H1 (cell line): ENCODE measurements around the gene RFFL. TPM values are rescaled to one million over a fixed set of nuclear protein-coding genes. Genes with fewer than 3 reads are reported as not detected.

Experiments used
- CTCF ChIA-PET: fragments of 300-600 bp; sonication (Branson Sonifier 250); formaldehyde crosslinking; loops from one replicate; lab custom pipeline; 2021; ENCODE audit not compliant: partially characterized antibody; lab: Charles Lee
- POLR2A ChIA-PET: fragments of 300-600 bp; sonication (Branson Sonifier 250); formaldehyde crosslinking; loops from one replicate; lab custom pipeline; 2021; ENCODE audit warnings: inconsistent platforms; ENCODE audit not compliant: partially characterized antibody; lab: Charles Lee
- DNase-seq, 2 experiments: peaks; one replicate each; pipeline versions ENCODE4 v3.0.0 to v3.0.0-alpha.2; 2010 to 2022; ENCODE audit warnings: low spot score in 2 of 2, low read depth in 1 of 2, mixed read lengths in 1 of 2
- FAIRE-seq: peaks from 2 replicates; lab custom pipeline; 2011; peaks lifted over from hg19 to GRCh38; lab: Jason Lieb, UNC
- H2AFZ ChIP-seq: 2 replicates; pipeline ENCODE4 v1.8.1; 2012; ENCODE audit warnings: low read length, inconsistent platforms
- H2AK5ac ChIP-seq: 2 replicates; pipeline ENCODE4 v1.6.1; 2013; ENCODE audit warnings: low read depth, low read length
- H2BK120ac ChIP-seq: replicated peaks from 2 replicates; pipeline ENCODE3; 2013; ENCODE audit warnings: low read depth, low read length, inconsistent platforms
- H2BK12ac ChIP-seq: 2 replicates; pipeline ENCODE4 v1.6.1; 2013; ENCODE audit warnings: low read depth, low read length
- H2BK15ac ChIP-seq: 2 replicates; pipeline ENCODE4 v1.6.1; 2013; ENCODE audit warnings: low read length
- H2BK20ac ChIP-seq: 2 replicates; pipeline ENCODE4 v1.6.1; 2013; ENCODE audit warnings: low read length
- H2BK5ac ChIP-seq: 2 replicates; pipeline ENCODE4 v1.6.1; 2013; ENCODE audit warnings: low read depth, low read length
- H3K14ac ChIP-seq: 2 replicates; pipeline ENCODE4 v1.6.1; 2013; ENCODE audit warnings: inconsistent platforms; ENCODE audit not compliant: insufficient read length
- H3K18ac ChIP-seq: 2 replicates; pipeline ENCODE4 v1.6.1; 2013; ENCODE audit warnings: low read length; ENCODE audit errors: extremely low read depth
- H3K23ac ChIP-seq: 2 replicates; pipeline ENCODE4 v1.6.1; 2013; ENCODE audit warnings: inconsistent platforms; ENCODE audit not compliant: insufficient read length
- H3K23me2 ChIP-seq: 2 replicates; pipeline ENCODE4 v1.6.1; 2013; ENCODE audit warnings: low read depth, low read length
- H3K27ac ChIP-seq: 2 replicates; pipeline ENCODE4 v1.6.1; 2011; ENCODE audit warnings: low read depth, low read length, inconsistent platforms
- H3K27me3 ChIP-seq, 4 experiments: replicated peaks in 1 of 4; 1 replicate in 1 of 4; 2 replicates in 3 of 4; pipeline versions ENCODE4 v1.6.1 to v1.8.1; 2011 to 2013; ENCODE audit warnings: low read length in 3 of 4, mild to moderate bottlenecking in 3 of 4, inconsistent platforms in 2 of 4, mixed read lengths in 2 of 4, moderate library complexity in 1 of 4; ENCODE audit not compliant: control insufficient read depth in 3 of 4, insufficient read depth in 3 of 4; ENCODE audit errors: extremely low read depth in 1 of 4
- H3K36me3 ChIP-seq, 4 experiments: 2 replicates each; pipeline versions ENCODE4 v1.6.1 to v1.8.1; 2011 to 2013; ENCODE audit warnings: mild to moderate bottlenecking in 4 of 4, low read length in 3 of 4, moderate library complexity in 2 of 4, control low read depth in 1 of 4, inconsistent platforms in 1 of 4; ENCODE audit not compliant: insufficient read depth in 4 of 4, control insufficient read depth in 2 of 4
- H3K4ac ChIP-seq: replicated peaks from 2 replicates; pipeline ENCODE3; 2013; ENCODE audit warnings: low read length, low read depth, mixed read lengths, inconsistent platforms; ENCODE audit not compliant: insufficient read length
- H3K4me1 ChIP-seq, 4 experiments: replicated peaks in 1 of 4; 1 replicate in 1 of 4; 2 replicates in 3 of 4; pipeline versions ENCODE4 v1.6.1 to v1.8.1; 2011 to 2013; ENCODE audit warnings: low read length in 3 of 4, inconsistent platforms in 2 of 4, mixed read lengths in 1 of 4; ENCODE audit not compliant: insufficient read depth in 4 of 4, control insufficient read depth in 3 of 4
- H3K4me2 ChIP-seq, 2 experiments: 2 replicates each; pipeline versions ENCODE4 v1.6.1 to v1.8.1; 2011 to 2013; ENCODE audit warnings: low read depth in 2 of 2, low read length in 2 of 2, control low read depth in 1 of 2, inconsistent platforms in 1 of 2, mild to moderate bottlenecking in 1 of 2; ENCODE audit not compliant: insufficient read depth in 1 of 2
- H3K4me3 ChIP-seq, 4 experiments: fragments of 200-600, 300-600 bp in 1 of 4; sonication (generic), shearing (Covaris generic), sonication (Bioruptor Twin) in 1 of 4; 2 replicates each; pipeline versions ENCODE4 v1.5.1 to v1.8.1; 2011 to 2016; ENCODE audit warnings: low read length in 4 of 4, low read depth in 3 of 4, control low read depth in 2 of 4, inconsistent platforms in 2 of 4, mild to moderate bottlenecking in 2 of 4, mixed read lengths in 1 of 4, moderate library complexity in 1 of 4; ENCODE audit not compliant: insufficient read depth in 2 of 4; ENCODE audit errors: extremely low read depth in 1 of 4
- H3K56ac ChIP-seq: replicated peaks from 2 replicates; pipeline ENCODE3; 2013; ENCODE audit warnings: low read depth, mild to moderate bottlenecking, mixed read lengths, low read length, inconsistent platforms; ENCODE audit not compliant: insufficient read length
- H3K79me1 ChIP-seq: 2 replicates; pipeline ENCODE4 v1.6.1; 2013; ENCODE audit warnings: low read depth, low read length, control low read depth
- H3K79me2 ChIP-seq, 2 experiments: 2 replicates each; pipeline versions ENCODE4 v1.6.1 to v1.8.1; 2012 to 2013; ENCODE audit warnings: low read length in 2 of 2, mild to moderate bottlenecking in 2 of 2, inconsistent platforms in 1 of 2; ENCODE audit not compliant: insufficient read depth in 2 of 2, control insufficient read depth in 1 of 2
- H3K9ac ChIP-seq, 4 experiments: replicated peaks in 1 of 4; 1 replicate in 1 of 4; 2 replicates in 3 of 4; pipeline versions ENCODE4 v1.6.1 to v1.8.1; 2011 to 2013; ENCODE audit warnings: low read depth in 3 of 4, low read length in 3 of 4, control low read depth in 2 of 4, mild to moderate bottlenecking in 2 of 4, moderate library complexity in 2 of 4, inconsistent platforms in 1 of 4; ENCODE audit errors: extremely low read depth in 1 of 4
- H3K9me3 ChIP-seq, 2 experiments: 2 replicates each; pipeline versions ENCODE4 v1.6.1 to v1.8.1; 2012 to 2013; ENCODE audit warnings: mild to moderate bottlenecking in 2 of 2, moderate library complexity in 2 of 2, control low read depth in 1 of 2, inconsistent platforms in 1 of 2, low read depth in 1 of 2, low read length in 1 of 2, mixed read lengths in 1 of 2; ENCODE audit not compliant: insufficient read depth in 2 of 2
- H4K20me1 ChIP-seq, 2 experiments: replicated peaks in 1 of 2; 2 replicates each; pipeline versions ENCODE3 to v1.8.1; 2011 to 2013; ENCODE audit warnings: inconsistent platforms in 2 of 2, low read length in 2 of 2, mild to moderate bottlenecking in 1 of 2; ENCODE audit not compliant: insufficient read depth in 2 of 2, control insufficient read depth in 1 of 2
- H4K5ac ChIP-seq: 2 replicates; pipeline ENCODE4 v1.6.1; 2013; ENCODE audit warnings: low read length, low read depth, mixed read lengths, inconsistent platforms; ENCODE audit not compliant: insufficient read length
- H4K8ac ChIP-seq: 2 replicates; pipeline ENCODE4 v1.8.0; 2013; ENCODE audit warnings: mild to moderate bottlenecking, moderate library complexity, low read length, inconsistent platforms; ENCODE audit not compliant: insufficient read depth; ENCODE audit errors: extremely low read depth
- H4K91ac ChIP-seq: replicated peaks from 2 replicates; pipeline ENCODE3; 2013; ENCODE audit warnings: low read length, mixed read lengths, inconsistent platforms; ENCODE audit not compliant: insufficient read length
- CHD2 ChIP-seq: IDR thresholded peaks from 2 replicates; pipeline ENCODE4 v1.6.1; 2012; ENCODE audit warnings: low read length, improper control_type of control experiment
- CTBP2 ChIP-seq: IDR thresholded peaks from 2 replicates; pipeline ENCODE4 v1.7.0; 2011; ENCODE audit warnings: borderline replicate concordance, mild to moderate bottlenecking, moderate library complexity, mixed read lengths, low read length; ENCODE audit not compliant: insufficient read depth, insufficient read length
- EZH2 ChIP-seq: fragments of 200-600 bp; sonication (generic); IDR thresholded peaks from 2 replicates; pipeline ENCODE4 v1.7.1; 2012; ENCODE audit warnings: low read depth, mild to moderate bottlenecking, moderate library complexity, low read length, inconsistent platforms; ENCODE audit not compliant: severe bottlenecking
- FOSL1 ChIP-seq: IDR thresholded peaks from 2 replicates; pipeline ENCODE4 v1.6.1; 2011; ENCODE audit warnings: mild to moderate bottlenecking, low read depth, low read length, moderate library complexity; ENCODE audit not compliant: insufficient read depth
- HDAC6 ChIP-seq: IDR thresholded peaks from one replicate; pipeline ENCODE4 v1.7.1; 2012; ENCODE audit warnings: low read depth, mild to moderate bottlenecking, inconsistent platforms, low read length, moderate library complexity
- JUND ChIP-seq: IDR thresholded peaks from 2 replicates; pipeline ENCODE4 v1.6.1; 2011; ENCODE audit warnings: mild to moderate bottlenecking, improper control_type of control experiment, low read length
- MAFK ChIP-seq: IDR thresholded peaks from 2 replicates; pipeline ENCODE4 v1.6.1; 2012; ENCODE audit warnings: low read depth, mild to moderate bottlenecking, improper control_type of control experiment, low read length
- PHF8 ChIP-seq: fragments of 200-600 bp; sonication (generic); conservative IDR thresholded peaks from 2 replicates; pipeline ENCODE4 v1.7.1; 2012; ENCODE audit warnings: low read depth, mild to moderate bottlenecking, inconsistent platforms, low read length, moderate library complexity
- POLR2A ChIP-seq, 2 experiments: IDR thresholded peaks; 1 replicate in 1 of 2; 2 replicates in 1 of 2; pipeline ENCODE4 v1.6.1; 2011; ENCODE audit warnings: low read depth in 2 of 2, low read length in 2 of 2, mild to moderate bottlenecking in 2 of 2; ENCODE audit errors: control extremely low read depth in 1 of 2
- SIN3A ChIP-seq, 2 experiments: IDR thresholded peaks in 1 of 2; conservative IDR thresholded peaks in 1 of 2; 2 replicates each; pipeline ENCODE4 v1.6.1; 2011 to 2012; ENCODE audit warnings: low read length in 2 of 2, improper control_type of control experiment in 1 of 2, low read depth in 1 of 2, mild to moderate bottlenecking in 1 of 2
- SIX5 ChIP-seq: IDR thresholded peaks from 2 replicates; pipeline ENCODE4 v1.6.1; 2011; ENCODE audit warnings: mild to moderate bottlenecking, low read depth, low read length
- SP2 ChIP-seq: IDR thresholded peaks from 2 replicates; pipeline ENCODE4 v1.6.1; 2012; ENCODE audit warnings: mild to moderate bottlenecking, low read length, inconsistent platforms
- SUZ12 ChIP-seq: fragments of 200-600 bp; sonication (generic); IDR thresholded peaks from 2 replicates; pipeline ENCODE4 v1.6.1; 2012; ENCODE audit warnings: mild to moderate bottlenecking, inconsistent platforms, low read length, moderate library complexity, mixed read lengths
- WGBS, 2 experiments: shearing (Covaris generic) in 1 of 2; methylation state at CpG; one replicate each; pipeline versions ENCODE4 v1.1.6 to v1.1.7; 2013 to 2015; ENCODE audit warnings: low lambda C conversion rate in 2 of 2, mixed read lengths in 2 of 2, inconsistent platforms in 1 of 2, low coverage in 1 of 2, missing lambda C conversion rate in 1 of 2; ENCODE audit not compliant: insufficient replicate concordance in 2 of 2, insufficient coverage in 1 of 2, insufficient read length in 1 of 2; ENCODE audit errors: extremely low coverage in 1 of 2, missing lambda C conversion rate in 1 of 2; 5-methylcytosine and 5-hydroxymethylcytosine counted together
- polyA plus RNA-seq, 7 experiments: library from polyadenylated mRNA; depleted of rRNA in 3 of 7; stranded (reverse) in 5 of 7; unstranded in 2 of 7; fragments of >200 nt in 5 of 7; fragments of 200-250 nt in 2 of 7; gene quantifications; 1 replicate in 5 of 7; 2 replicates in 1 of 7; 4 replicates in 1 of 7; pipeline versions ENCODE4 v1.2.1 to v1.2.3, GENCODE V29; 2011 to 2013; ENCODE audit warnings: missing spikeins in 2 of 7, mixed read lengths in 2 of 7
- total RNA-seq: library from RNA; stranded (reverse); fragmentation: NEBNext Ultra II Directional; extraction: Animal tissue kit (Norgen Biotek cat#: 25700); gene quantifications from 2 replicates; pipeline ENCODE4 v1.2.1, GENCODE V29; 2021

Gene RFFL
- total and polyA plus RNA-seq, 2 of the 8 experiments (the other 6 are each of a cell fraction or from before 2014, with no cell fraction given) = 14.0 to 24.5 TPM

GRCh38 chr17:35023538-35023937, 40.0 kb downstream of the RFFL start:
- Histone ChIP-seq H2BK120ac (no peak overlapping the region), H2AFZ (no peak overlapping the region), H4K5ac (no peak overlapping the region), H3K14ac (no peak overlapping the region), H4K8ac (no peak overlapping the region), H3K4me2 (no peak overlapping the region), H3K18ac (no peak overlapping the region), H3K27ac (no peak overlapping the region), H3K79me2 (no peaks in the 10 kb centered on the region), H3K4ac (no peak overlapping the region), H4K20me1 (peaks cover 0 to 1% of the 10 kb centered on the region in 2 experiments), H2BK12ac (no peak overlapping the region), H4K91ac (no peak overlapping the region), H3K4me3 (no peak overlapping the region), H2BK15ac (no peak overlapping the region), H3K9ac (no peak overlapping the region), H3K23ac (no peak overlapping the region), H3K27me3 (no peaks in the 10 kb centered on the region), H2AK5ac (no peak overlapping the region), H3K36me3 (no peaks in the 10 kb centered on the region; a peak in 1 of 8 replicates), H3K23me2 (no peaks in the 10 kb centered on the region), H2BK5ac (no peak overlapping the region), H2BK20ac (no peak overlapping the region), H3K4me1 (no peaks in the 10 kb centered on the region), H3K56ac (no peak overlapping the region), H3K9me3 (no peaks in the 10 kb centered on the region), H3K79me1 (no peaks in the 10 kb centered on the region)
- FAIRE-seq (no peak), DNase-seq (no peak)
- TF ChIP-seq SIN3A (conservative IDR thresholded peaks at IDR 0.05 in 1 of 2, IDR thresholded peaks at IDR 0.05 in 1 of 2; ENCODE audit: low read depth in 1 of 2, low read length in 2 of 2) (no peak), CHD2 (no peak), SUZ12 (no peak), FOSL1 (no peak), CTBP2 (no peak), PHF8 (no peak), POLR2A (IDR thresholded peaks at IDR 0.05; ENCODE audit: control extremely low read depth in 1 of 2, low read depth in 2 of 2, low read length in 2 of 2) (no peak), SIX5 (no peak), HDAC6 (no peak), JUND (no peak), EZH2 (no peak), SP2 (no peak), MAFK (no peak)
- WGBS, 2 experiments = 88% methylated on average over 3 of the region's 3 CpGs; no CpG with 5 or more reads in 1 of the 2 experiments
- ChIA-PET CTCF (interaction anchor here (0.7 to 1.9 kb wide), 2 partner anchors 13 to 16 kb away, joined by 3 to 5 read pairs; no protein-coding TSS in a partner anchor), POLR2A (interaction anchor here (0.8 to 3.3 kb wide), 6 partner anchors 11 to 44 kb away, joined by 3 to 24 read pairs (median 4); partner anchors contain the start of gene LIG3)
